ENCODE results near the gene GRM1. TPM values are rescaled to one million over a fixed set of nuclear protein-coding genes. Genes with fewer than 3 reads are reported as not detected.

GRM1 gene
- polyA plus RNA-seq, 3 donors from 2014 or later: 0.02 TPM; not detected in 2

DNA sequence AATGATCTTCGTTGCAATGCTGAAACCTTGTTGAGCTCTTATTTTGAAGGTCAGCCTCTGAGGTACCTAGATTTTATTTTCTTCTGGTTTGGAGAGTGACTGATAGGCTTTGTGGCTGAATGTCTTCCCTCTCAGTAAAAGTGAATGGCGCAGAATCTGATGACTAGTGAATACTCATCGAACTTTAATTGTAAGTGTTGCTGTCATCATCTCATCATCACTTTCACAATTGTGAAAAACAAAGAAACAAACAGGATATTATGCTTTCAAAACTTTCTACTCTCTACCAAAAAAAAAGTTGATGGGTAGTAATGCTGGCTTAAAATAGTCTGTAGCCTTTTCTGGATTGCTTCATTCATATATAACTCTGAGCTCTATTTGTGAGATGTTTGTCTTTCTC lies 275.3 kb downstream of the GRM1 start:
- H3K4me1 Mint-ChIP-seq: no peaks in the 10 kb centered on the region
- peaks cover 0 to 4% (median under 1%) of the 10 kb centered on the region in 6 donors for H3K9me3 Mint-ChIP-seq
- H3K4me3 Mint-ChIP-seq: no peak overlapping the region
- H3K27ac Mint-ChIP-seq: no peak overlapping the region
- DNase-seq: no peak
- no peaks in the 10 kb centered on the region for H3K27me3 Mint-ChIP-seq (ENCODE audit: low read depth in 3 of 3)
- no peaks in the 10 kb centered on the region for H3K36me3 Mint-ChIP-seq

GRCh38 chr6:146305092-146305491 lies 276.2 kb downstream of the GRM1 start:
- Mint-ChIP-seq H3K27ac (no peak overlapping the region), H3K4me3 (no peak overlapping the region), H3K27me3 (ENCODE audit: low read depth in 3 of 3) (no peaks in the 10 kb centered on the region), H3K36me3 (no peaks in the 10 kb centered on the region), H3K4me1 (no peaks in the 10 kb centered on the region), H3K9me3 (peaks cover 0 to 4% (median 0%) of the 10 kb centered on the region in 6 donors)
- DNase-seq: no peak

GRCh38 chr6:146305951-146306350 lies 277.1 kb downstream of the GRM1 start:
- peaks cover 0 to 4% (median 0%) of the 10 kb centered on the region in 6 donors for H3K9me3 Mint-ChIP-seq
- no peak overlapping the region for H3K27ac Mint-ChIP-seq
- DNase-seq: no peak
- H3K4me1 Mint-ChIP-seq: no peaks in the 10 kb centered on the region
- H3K4me3 Mint-ChIP-seq: no peak overlapping the region
- no peaks in the 10 kb centered on the region for H3K27me3 Mint-ChIP-seq (ENCODE audit: low read depth in 3 of 3)
- H3K36me3 Mint-ChIP-seq: no peaks in the 10 kb centered on the region

- Mint-ChIP-seq H3K27me3 (ENCODE audit: low read depth in 3 of 3) (no peaks in the 10 kb centered on the region), H3K36me3 (no peaks in the 10 kb centered on the region), H3K4me1 (no peaks in the 10 kb centered on the region), H3K27ac (no peak overlapping the region), H3K4me3 (no peak overlapping the region), H3K9me3 (peaks cover 0 to 8% (median 1%) of the 10 kb centered on the region in 6 donors)
- no peak for DNase-seq
Observed at GRCh38 chr6:146310628-146311027, 281.8 kb downstream of the GRM1 start.

GRCh38 chr6:146311079-146311478 lies 282.2 kb downstream of the GRM1 start:
- Mint-ChIP-seq H3K36me3 (no peaks in the 10 kb centered on the region), H3K4me3 (no peak overlapping the region), H3K4me1 (no peaks in the 10 kb centered on the region), H3K9me3 (peaks cover 0 to 8% (median 1%) of the 10 kb centered on the region in 6 donors), H3K27me3 (ENCODE audit: low read depth in 3 of 3) (no peaks in the 10 kb centered on the region), H3K27ac (no peak overlapping the region)
- DNase-seq: no peak

DNA sequence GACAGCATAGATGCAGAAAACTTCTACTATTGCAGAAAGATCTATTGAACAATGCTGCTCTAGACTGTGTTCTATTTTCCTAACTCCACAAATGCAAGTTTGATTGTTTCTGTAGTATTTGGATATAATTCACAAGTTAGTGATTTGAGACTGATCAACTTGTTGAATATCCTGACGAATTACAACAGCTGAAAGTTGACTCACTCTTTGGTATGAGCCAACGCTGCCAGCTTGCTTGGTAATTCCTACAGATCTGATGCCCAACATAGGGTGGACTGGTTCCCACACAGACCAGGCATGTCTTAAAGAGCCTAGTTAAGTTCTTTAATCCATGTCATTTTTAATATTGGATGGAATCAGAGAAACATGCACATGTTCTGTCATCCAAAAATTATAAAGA lies 283.7 kb downstream of the GRM1 start:
- Mint-ChIP-seq H3K36me3 (no peaks in the 10 kb centered on the region), H3K27me3 (ENCODE audit: low read depth in 3 of 3) (no peaks in the 10 kb centered on the region), H3K9me3 (peaks cover 0 to 8% (median 1%) of the 10 kb centered on the region in 6 donors), H3K4me1 (no peaks in the 10 kb centered on the region), H3K4me3 (no peak overlapping the region), H3K27ac (no peak overlapping the region)
- no peak for DNase-seq

GRCh38 chr6:146315381-146316174 lies 286.7 kb downstream of the GRM1 start:
- no peak overlapping the region for H3K4me3 Mint-ChIP-seq
- H3K4me1 Mint-ChIP-seq: no peaks in the 10 kb centered on the region
- H3K36me3 Mint-ChIP-seq: no peaks in the 10 kb centered on the region
- H3K9me3 Mint-ChIP-seq: peaks cover 0 to 12% (median 4%) of the 10 kb centered on the region in 6 donors
- H3K27me3 Mint-ChIP-seq (ENCODE audit: low read depth in 3 of 3): peaks cover 0 to 2% (median 0%) of the 10 kb centered on the region in 3 donors
- no peak for DNase-seq
- H3K27ac Mint-ChIP-seq: no peak overlapping the region

DNA sequence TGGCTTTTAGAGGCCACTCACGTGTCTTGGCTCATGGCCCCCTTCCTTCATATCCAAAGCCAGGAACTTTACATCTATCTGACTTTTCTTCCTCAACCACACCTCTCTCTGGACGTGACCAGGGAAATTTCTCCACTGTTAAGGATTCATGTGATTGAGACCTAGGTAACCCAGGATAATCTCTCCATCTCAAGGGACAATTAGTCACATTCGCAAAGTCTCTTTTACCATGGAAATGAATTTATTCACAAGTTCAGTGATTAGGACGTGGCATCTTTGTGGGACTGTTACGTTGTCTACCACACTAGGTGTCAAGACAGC lies 287.3 kb downstream of the GRM1 start:
- Mint-ChIP-seq H3K9me3 (peaks cover 0 to 12% (median 8%) of the 10 kb centered on the region in 6 donors), H3K27ac (no peak overlapping the region), H3K27me3 (ENCODE audit: low read depth in 3 of 3) (peaks cover 0 to 2% (median 0%) of the 10 kb centered on the region in 3 donors), H3K4me1 (no peaks in the 10 kb centered on the region), H3K4me3 (no peak overlapping the region), H3K36me3 (no peaks in the 10 kb centered on the region)
- DNase-seq: no peak

GRCh38 chr6:146331013-146331412 lies 302.2 kb downstream of the GRM1 start:
- H3K9me3 Mint-ChIP-seq: peaks cover 0 to 13% (median 3%) of the 10 kb centered on the region in 6 donors
- no peaks in the 10 kb centered on the region for H3K36me3 Mint-ChIP-seq
- H3K27ac Mint-ChIP-seq: no peak overlapping the region
- no peak overlapping the region for H3K4me3 Mint-ChIP-seq
- DNase-seq: no peak
- no peaks in the 10 kb centered on the region for H3K4me1 Mint-ChIP-seq
- peaks cover 0 to 2% (median 0%) of the 10 kb centered on the region in 3 donors for H3K27me3 Mint-ChIP-seq (ENCODE audit: low read depth in 3 of 3)

GRCh38 chr6:146335336-146335735 lies 306.5 kb downstream of the GRM1 start:
- DNase-seq: no peak
- Mint-ChIP-seq H3K4me3 (no peak overlapping the region), H3K4me1 (no peaks in the 10 kb centered on the region), H3K9me3 (peaks cover 0 to 13% (median 3%) of the 10 kb centered on the region in 6 donors), H3K27ac (no peak overlapping the region), H3K36me3 (no peaks in the 10 kb centered on the region), H3K27me3 (ENCODE audit: low read depth in 3 of 3) (peaks cover 0 to 4% (median 0%) of the 10 kb centered on the region in 3 donors)

- Mint-ChIP-seq H3K9me3 (peaks cover 0 to 7% (median 3%) of the 10 kb centered on the region in 6 donors), H3K27ac (no peak overlapping the region), H3K36me3 (no peaks in the 10 kb centered on the region), H3K27me3 (ENCODE audit: low read depth in 3 of 3) (peaks cover 0 to 4% (median 0%) of the 10 kb centered on the region in 3 donors), H3K4me3 (no peak overlapping the region), H3K4me1 (no peaks in the 10 kb centered on the region)
- DNase-seq: no peak
Observed at GRCh38 chr6:146336191-146336590, 307.3 kb downstream of the GRM1 start.

GRCh38 chr6:146337376-146337775 lies 308.5 kb downstream of the GRM1 start:
- Mint-ChIP-seq H3K27me3 (ENCODE audit: low read depth in 3 of 3) (peaks cover 0 to 4% (median 0%) of the 10 kb centered on the region in 3 donors), H3K9me3 (peaks cover 0 to 7% (median 1%) of the 10 kb centered on the region in 6 donors), H3K27ac (no peak overlapping the region), H3K4me3 (no peak overlapping the region), H3K36me3 (no peaks in the 10 kb centered on the region), H3K4me1 (no peaks in the 10 kb centered on the region)
- DNase-seq: no peak

- peaks cover 0 to 11% (median 2%) of the 10 kb centered on the region in 6 donors for H3K9me3 Mint-ChIP-seq
- no peak overlapping the region for H3K4me3 Mint-ChIP-seq
- no peaks in the 10 kb centered on the region for H3K4me1 Mint-ChIP-seq
- H3K27me3 Mint-ChIP-seq (ENCODE audit: low read depth in 3 of 3): peaks cover 0 to 4% (median 0%) of the 10 kb centered on the region in 3 donors
- DNase-seq: no peak
- no peak overlapping the region for H3K27ac Mint-ChIP-seq
- no peaks in the 10 kb centered on the region for H3K36me3 Mint-ChIP-seq
Observed at GRCh38 chr6:146339716-146340115, 310.9 kb downstream of the GRM1 start.

- H3K36me3 Mint-ChIP-seq: no peaks in the 10 kb centered on the region
- no peaks in the 10 kb centered on the region for H3K4me1 Mint-ChIP-seq
- H3K27ac Mint-ChIP-seq: no peak overlapping the region
- H3K27me3 Mint-ChIP-seq (ENCODE audit: low read depth in 3 of 3): peaks cover 0 to 2% (median 0%) of the 10 kb centered on the region in 3 donors
- H3K4me3 Mint-ChIP-seq: no peak overlapping the region
- peaks cover 0 to 7% (median 2%) of the 10 kb centered on the region in 6 donors for H3K9me3 Mint-ChIP-seq
- DNase-seq: no peak
Observed at GRCh38 chr6:146341493-146342230, 312.8 kb downstream of the GRM1 start.
